Trophoblast cell (in vitro differentiated cells and primary cell): ENCODE data around the gene MAB21L3. TPM values are rescaled to one million over a fixed set of nuclear protein-coding genes. Genes with fewer than 3 reads are reported as not detected.
A peak's percentile ranks its signal among the peaks of the same experiment; 100 is the strongest.

ENCODE experiments used
- DNase-seq, 2 donors: peaks; one replicate each; pipeline ENCODE4 v3.0.0-alpha.2; 2016
- H2AFZ ChIP-seq: 2 replicates; pipeline ENCODE4 v1.6.1; 2013; ENCODE audit warnings: low read length, moderate library complexity, mild to moderate bottlenecking; ENCODE audit not compliant: insufficient read depth, poor library complexity
- H2AK5ac ChIP-seq: 2 replicates; pipeline ENCODE4 v1.6.1; 2013; ENCODE audit warnings: mild to moderate bottlenecking, low read length
- H2BK120ac ChIP-seq: 2 replicates; pipeline ENCODE4 v1.6.1; 2013; ENCODE audit warnings: low read length, mild to moderate bottlenecking, moderate library complexity; ENCODE audit not compliant: insufficient read depth, poor library complexity
- H2BK12ac ChIP-seq: 2 replicates; pipeline ENCODE4 v1.6.1; 2013; ENCODE audit warnings: mild to moderate bottlenecking, low read length, moderate library complexity
- H2BK5ac ChIP-seq: 2 replicates; pipeline ENCODE4 v1.6.1; 2013; ENCODE audit warnings: low read length, low read depth, moderate library complexity, mild to moderate bottlenecking; ENCODE audit not compliant: poor library complexity
- H3K14ac ChIP-seq: 2 replicates; pipeline ENCODE4 v1.6.1; 2013; ENCODE audit warnings: mild to moderate bottlenecking, low read length
- H3K18ac ChIP-seq: 2 replicates; pipeline ENCODE4 v1.6.1; 2013; ENCODE audit warnings: mild to moderate bottlenecking, low read length
- H3K23ac ChIP-seq: 2 replicates; pipeline ENCODE4 v1.6.1; 2013; ENCODE audit warnings: low read length
- H3K27ac ChIP-seq: 2 replicates; pipeline ENCODE4 v1.5.1; 2013; ENCODE audit warnings: low read depth, mild to moderate bottlenecking, inconsistent platforms, low read length, moderate library complexity
- H3K27me3 ChIP-seq: 2 replicates; pipeline ENCODE4 v1.6.1; 2013; ENCODE audit warnings: inconsistent platforms, mild to moderate bottlenecking, low read length, moderate library complexity; ENCODE audit not compliant: insufficient read depth
- H3K36me3 ChIP-seq, 2 experiments: 1 replicate in 1 of 2; 2 replicates in 1 of 2; pipeline ENCODE4 v1.6.1; 2013; ENCODE audit warnings: low read length in 2 of 2, mild to moderate bottlenecking in 2 of 2, moderate library complexity in 1 of 2; ENCODE audit not compliant: insufficient read depth in 2 of 2, control insufficient read depth in 1 of 2
- H3K4ac ChIP-seq: 2 replicates; pipeline ENCODE4 v1.6.1; 2013; ENCODE audit warnings: low read depth, mild to moderate bottlenecking, low read length, moderate library complexity
- H3K4me1 ChIP-seq, 2 experiments: 1 replicate in 1 of 2; 2 replicates in 1 of 2; pipeline ENCODE4 v1.6.1; 2013; ENCODE audit warnings: low read length in 2 of 2, mild to moderate bottlenecking in 2 of 2, moderate library complexity in 1 of 2; ENCODE audit not compliant: insufficient read depth in 2 of 2, control insufficient read depth in 1 of 2
- H3K4me2 ChIP-seq: 2 replicates; pipeline ENCODE4 v1.6.1; 2013; ENCODE audit warnings: inconsistent platforms, mild to moderate bottlenecking, low read length, moderate library complexity
- H3K4me3 ChIP-seq: 2 replicates; pipeline ENCODE4 v1.5.1; 2013; ENCODE audit warnings: mild to moderate bottlenecking, low read depth, low read length, inconsistent platforms
- H3K79me1 ChIP-seq: one replicate; pipeline ENCODE4 v1.6.1; 2013; ENCODE audit warnings: low read length
- H3K79me2 ChIP-seq: 2 replicates; pipeline ENCODE4 v1.6.1; 2013; ENCODE audit warnings: low read length, mild to moderate bottlenecking; ENCODE audit not compliant: control insufficient read depth, insufficient read depth, poor library complexity
- H3K9ac ChIP-seq: 2 replicates; pipeline ENCODE4 v1.6.1; 2013; ENCODE audit warnings: mild to moderate bottlenecking, low read length
- H3K9me3 ChIP-seq: 2 replicates; pipeline ENCODE4 v1.6.1; 2013; ENCODE audit warnings: low read depth, mild to moderate bottlenecking, control low read depth, inconsistent platforms, low read length; ENCODE audit not compliant: insufficient read depth
- H4K12ac ChIP-seq: 2 replicates; pipeline ENCODE4 v1.6.1; 2013; ENCODE audit warnings: low read depth, mild to moderate bottlenecking, low read length, moderate library complexity
- H4K8ac ChIP-seq: 2 replicates; pipeline ENCODE4 v1.6.1; 2013; ENCODE audit warnings: low read depth, mild to moderate bottlenecking, low read length, moderate library complexity
- H4K91ac ChIP-seq: one replicate; pipeline ENCODE4 v1.6.1; 2013; ENCODE audit warnings: low read depth, mild to moderate bottlenecking, low read length, moderate library complexity
- WGBS: extraction: QIAGEN DNeasy Blood & Tissue Kit; methylation state at CpG from one replicate; pipeline ENCODE4 v1.1.7; 2013; ENCODE audit warnings: missing lambda C conversion rate; ENCODE audit not compliant: insufficient read length, insufficient coverage; ENCODE audit errors: extremely low coverage; 5-methylcytosine and 5-hydroxymethylcytosine counted together
- polyA plus RNA-seq: library from polyadenylated mRNA; stranded (reverse); fragments of 200-250 nt; gene quantifications from 2 replicates; pipeline ENCODE4 v1.2.3, GENCODE V29; 2013

Gene MAB21L3
- 0.55 and 0.68 TPM in 2 replicates for polyA plus RNA-seq

GRCh38 chr1:116110567-116111523 lies at the start of gene MAB21L3:
Gene MAB21L3 (plus strand): TSS chr1:116111399. CDS start chr1:116112616, 1,217 bp downstream.
- Histone ChIP-seq H3K23ac (peak within 1 kb of the TSS; percentile 83), H3K79me1 (no peaks in the 10 kb centered on the region), H3K27me3 (no peaks in the 10 kb centered on the region), H2BK120ac (peak within 1 kb of the TSS; percentile 28), H3K27ac (peak within 1 kb of the TSS; percentile 68), H3K18ac (no peak within 1 kb of the TSS), H3K4ac (no peak within 1 kb of the TSS), H4K12ac (no peak within 1 kb of the TSS), H3K9ac (no peak within 1 kb of the TSS), H4K8ac (peak within 1 kb of the TSS; percentile 41), H3K4me2 (peak within 1 kb of the TSS; percentile 31), H2BK12ac (peak within 1 kb of the TSS; percentile 91), H3K4me1 (peaks cover 5 to 13% of the 10 kb centered on the region in 2 experiments), H2AFZ (no peak within 1 kb of the TSS), H3K36me3 (no peaks in the 10 kb centered on the region), H2AK5ac (peak within 1 kb of the TSS; percentile 75), H3K79me2 (no peaks in the 10 kb centered on the region), H4K91ac (peak within 1 kb of the TSS; percentile 19), H3K14ac (no peak within 1 kb of the TSS), H3K4me3 (no peak within 1 kb of the TSS), H3K9me3 (peaks cover 2% of the 10 kb centered on the region), H2BK5ac (no peak within 1 kb of the TSS)
- no peak for DNase-seq
- no CpG with 5 or more reads among the region's 12 CpGs for WGBS

GRCh38 chr1:116062201-116062600 lies 49.0 kb upstream of the MAB21L3 start:
- no peak overlapping the region for H3K18ac ChIP-seq
- H3K36me3 ChIP-seq: peaks cover 0 to 3% of the 10 kb centered on the region in 2 experiments
- no peak overlapping the region for H3K4me3 ChIP-seq
- no peaks in the 10 kb centered on the region for H3K79me2 ChIP-seq
- H3K4me2 ChIP-seq: no peak overlapping the region
- no peak overlapping the region for H3K4ac ChIP-seq
- no CpG with 5 or more reads among the region's 1 CpG for WGBS
- no peak overlapping the region for H2AFZ ChIP-seq
- H4K12ac ChIP-seq: no peak overlapping the region
- no peak overlapping the region for H4K8ac ChIP-seq
- no peaks in the 10 kb centered on the region for H3K9me3 ChIP-seq
- H2BK120ac ChIP-seq: no peak overlapping the region
- H2BK5ac ChIP-seq: no peak overlapping the region
- no peak overlapping the region for H3K14ac ChIP-seq
- H3K27ac ChIP-seq: no peak overlapping the region
- no peaks in the 10 kb centered on the region for H3K79me1 ChIP-seq
- no peak overlapping the region for H2BK12ac ChIP-seq
- H4K91ac ChIP-seq: no peak overlapping the region
- no peak overlapping the region for H2AK5ac ChIP-seq
- H3K9ac ChIP-seq: no peak overlapping the region
- no peak overlapping the region for H3K23ac ChIP-seq
- H3K4me1 ChIP-seq: no peaks in the 10 kb centered on the region
- DNase-seq: no peak
- H3K27me3 ChIP-seq: no peaks in the 10 kb centered on the region

GRCh38 chr1:116064616-116065015 lies 46.6 kb upstream of the MAB21L3 start:
- H2AK5ac ChIP-seq: no peak overlapping the region
- no CpG with 5 or more reads among the region's 2 CpGs for whole genome bisulfite sequencing
- no peak overlapping the region for H2BK120ac ChIP-seq
- no peak for DNase-seq
- no peak overlapping the region for H2AFZ ChIP-seq
- H2BK12ac ChIP-seq: no peak overlapping the region
- no peaks in the 10 kb centered on the region for H3K4me1 ChIP-seq
- H3K4me2 ChIP-seq: no peak overlapping the region
- no peak overlapping the region for H3K4ac ChIP-seq
- no peak overlapping the region for H4K91ac ChIP-seq
- no peaks in the 10 kb centered on the region for H3K79me2 ChIP-seq
- no peaks in the 10 kb centered on the region for H3K79me1 ChIP-seq
- H2BK5ac ChIP-seq: no peak overlapping the region
- H3K9me3 ChIP-seq: no peaks in the 10 kb centered on the region
- H3K4me3 ChIP-seq: no peak overlapping the region
- H3K18ac ChIP-seq: no peak overlapping the region
- H3K27me3 ChIP-seq: no peaks in the 10 kb centered on the region
- H3K27ac ChIP-seq: no peak overlapping the region
- H4K12ac ChIP-seq: no peak overlapping the region
- H3K9ac ChIP-seq: no peak overlapping the region
- H4K8ac ChIP-seq: no peak overlapping the region
- no peak overlapping the region for H3K14ac ChIP-seq
- peaks cover 0 to 3% of the 10 kb centered on the region in 2 experiments for H3K36me3 ChIP-seq
- H3K23ac ChIP-seq: no peak overlapping the region

GRCh38 chr1:116066868-116067565 lies 44.2 kb upstream of the MAB21L3 start:
- H3K4me3 ChIP-seq: no peak overlapping the region
- H3K18ac ChIP-seq: no peak overlapping the region
- H3K4me1 ChIP-seq: no peaks in the 10 kb centered on the region
- H3K79me1 ChIP-seq: no peaks in the 10 kb centered on the region
- no peaks in the 10 kb centered on the region for H3K9me3 ChIP-seq
- no peak overlapping the region for H2AK5ac ChIP-seq
- no peak overlapping the region for H2BK120ac ChIP-seq
- H3K23ac ChIP-seq: no peak overlapping the region
- no peak overlapping the region for H3K4ac ChIP-seq
- peaks cover 0 to 3% of the 10 kb centered on the region in 2 experiments for H3K36me3 ChIP-seq
- H3K27me3 ChIP-seq: no peaks in the 10 kb centered on the region
- no peak overlapping the region for H2BK12ac ChIP-seq
- no CpG with 5 or more reads among the region's 2 CpGs for WGBS
- H3K14ac ChIP-seq: no peak overlapping the region
- H4K91ac ChIP-seq: no peak overlapping the region
- no peak overlapping the region for H2AFZ ChIP-seq
- H2BK5ac ChIP-seq: no peak overlapping the region
- no peaks in the 10 kb centered on the region for H3K79me2 ChIP-seq
- no peak overlapping the region for H4K12ac ChIP-seq
- no peak overlapping the region for H3K9ac ChIP-seq
- peak; percentile 32 to 86 for DNase-seq
- H3K27ac ChIP-seq: no peak overlapping the region
- H4K8ac ChIP-seq: no peak overlapping the region
- H3K4me2 ChIP-seq: no peak overlapping the region
